ENCODE data around the gene PDAP1. TPM values are rescaled to one million over a fixed set of nuclear protein-coding genes. Genes with fewer than 3 reads are reported as not detected.

PDAP1 gene
- total and polyA plus RNA-seq, 2 of the 13 experiments (the other 11 are each of a cell fraction or from before 2014, with no cell fraction given) = 13.0 to 100 TPM

DNA sequence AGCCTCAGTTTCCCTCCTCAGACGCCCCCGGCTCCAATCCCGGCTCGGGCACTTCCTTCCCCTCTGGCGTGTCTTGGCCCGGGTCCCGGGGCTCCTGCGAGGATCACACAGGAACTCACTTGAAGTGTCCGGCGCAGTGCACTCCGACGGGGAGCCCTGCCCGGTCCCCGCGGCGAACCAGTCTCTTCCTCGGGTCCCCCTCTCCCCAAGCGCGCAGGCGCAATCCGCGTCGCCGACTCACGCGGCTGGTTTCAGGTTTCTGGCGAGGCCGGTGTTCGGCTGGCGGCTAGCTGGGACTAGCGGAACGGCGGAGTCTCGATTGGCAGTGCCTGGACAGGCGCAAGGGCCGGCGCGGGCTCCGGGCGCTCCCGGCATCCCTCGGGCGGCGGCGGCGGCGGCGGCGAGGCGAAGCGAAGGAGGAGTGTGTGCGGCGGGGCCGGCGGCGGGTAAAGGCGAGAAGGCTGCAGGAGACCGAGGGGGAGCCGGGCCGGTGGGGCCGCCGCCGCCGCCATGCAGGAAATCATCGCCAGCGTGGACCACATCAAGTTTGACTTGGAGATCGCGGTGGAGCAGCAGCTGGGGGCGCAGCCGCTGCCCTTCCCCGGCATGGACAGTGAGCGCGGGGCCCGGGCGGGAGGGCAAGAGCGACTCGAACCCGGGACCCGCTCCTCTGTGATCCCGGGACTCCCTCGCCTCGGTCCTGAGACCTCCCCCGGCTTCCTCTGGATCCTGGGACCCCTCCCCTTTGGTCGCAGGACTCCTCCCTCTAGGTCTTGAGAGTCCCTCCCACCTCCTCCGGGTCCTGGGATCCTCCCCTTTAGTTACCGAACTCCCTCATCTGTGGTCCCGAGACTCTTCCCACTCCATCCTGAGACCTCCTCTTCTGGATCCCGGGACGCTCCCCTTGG, 30.4 kb upstream of the PDAP1 start, which contains the start of the genes CPSF4 and PTCD1 (continued):
- peak; percentile 80 for TF ChIP-seq ZNF331 (CRISPR knock-in tag; IDR thresholded peaks at IDR 0.05)
- TF ChIP-seq DZIP1 (CRISPR knock-in tag; IDR thresholded peaks at IDR 0.05) = no peak
- peak; percentile 91 for TF ChIP-seq SAFB2 (CRISPR knock-in tag; IDR thresholded peaks at IDR 0.05; ENCODE audit: borderline replicate concordance, low read depth)
- no peak for TF ChIP-seq MTA3 (CRISPR knock-in tag; IDR thresholded peaks at IDR 0.05)
- TF ChIP-seq POLR2A (IDR thresholded peaks at IDR 0.05; ENCODE audit: insufficient read depth in 1 of 2, low read depth in 2 of 2, low read length in 2 of 2) = peak; percentile 52 to 91; a peak in 3 of 4 replicates
- TF ChIP-seq, protein P1, sequence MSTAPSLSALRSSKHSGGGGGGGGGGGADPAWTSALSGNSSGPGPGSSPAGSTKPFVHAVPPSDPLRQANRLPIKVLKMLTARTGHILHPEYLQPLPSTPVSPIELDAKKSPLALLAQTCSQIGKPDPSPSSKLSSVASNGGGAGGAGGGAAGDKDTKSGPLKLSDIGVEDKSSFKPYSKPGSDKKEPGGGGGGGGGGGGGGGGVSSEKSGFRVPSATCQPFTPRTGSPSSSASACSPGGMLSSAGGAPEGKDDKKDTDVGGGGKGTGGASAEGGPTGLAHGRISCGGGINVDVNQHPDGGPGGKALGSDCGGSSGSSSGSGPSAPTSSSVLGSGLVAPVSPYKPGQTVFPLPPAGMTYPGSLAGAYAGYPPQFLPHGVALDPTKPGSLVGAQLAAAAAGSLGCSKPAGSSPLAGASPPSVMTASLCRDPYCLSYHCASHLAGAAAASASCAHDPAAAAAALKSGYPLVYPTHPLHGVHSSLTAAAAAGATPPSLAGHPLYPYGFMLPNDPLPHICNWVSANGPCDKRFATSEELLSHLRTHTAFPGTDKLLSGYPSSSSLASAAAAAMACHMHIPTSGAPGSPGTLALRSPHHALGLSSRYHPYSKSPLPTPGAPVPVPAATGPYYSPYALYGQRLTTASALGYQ (CRISPR knock-in tag; IDR thresholded peaks at IDR 0.05) = peak; percentile 37; the same call in 1 of the 2 replicates
- TF ChIP-seq THAP9 (CRISPR knock-in tag; IDR thresholded peaks at IDR 0.05; ENCODE audit: borderline replicate concordance) = 0 out of 2 replicates have a peak, but pooled peaks have one; percentile 40
- no peak for TF ChIP-seq ZNF768 (CRISPR knock-in tag; IDR thresholded peaks at IDR 0.05)
- TF ChIP-seq, protein P2, sequence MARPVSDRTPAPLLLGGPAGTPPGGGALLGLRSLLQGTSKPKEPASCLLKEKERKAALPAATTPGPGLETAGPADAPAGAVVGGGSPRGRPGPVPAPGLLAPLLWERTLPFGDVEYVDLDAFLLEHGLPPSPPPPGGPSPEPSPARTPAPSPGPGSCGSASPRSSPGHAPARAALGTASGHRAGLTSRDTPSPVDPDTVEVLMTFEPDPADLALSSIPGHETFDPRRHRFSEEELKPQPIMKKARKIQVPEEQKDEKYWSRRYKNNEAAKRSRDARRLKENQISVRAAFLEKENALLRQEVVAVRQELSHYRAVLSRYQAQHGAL (CRISPR knock-in tag; IDR thresholded peaks at IDR 0.05; ENCODE audit: not compliant biosample characterization) = no peak
- no peak for TF ChIP-seq NFE2 (CRISPR knock-in tag; IDR thresholded peaks at IDR 0.05)
- TF ChIP-seq MYNN (CRISPR knock-in tag; IDR thresholded peaks at IDR 0.05; ENCODE audit: low read depth) = no peak
- TF ChIP-seq MED13 (CRISPR knock-in tag; IDR thresholded peaks at IDR 0.05) = 0 out of 2 replicates have a peak, but pooled peaks have one; percentile 38
- TF ChIP-seq XRCC5 (optimal IDR thresholded peaks at IDR 0.05; ENCODE audit: low read length) = peak; percentile 100
- TF ChIP-seq, protein P3, sequence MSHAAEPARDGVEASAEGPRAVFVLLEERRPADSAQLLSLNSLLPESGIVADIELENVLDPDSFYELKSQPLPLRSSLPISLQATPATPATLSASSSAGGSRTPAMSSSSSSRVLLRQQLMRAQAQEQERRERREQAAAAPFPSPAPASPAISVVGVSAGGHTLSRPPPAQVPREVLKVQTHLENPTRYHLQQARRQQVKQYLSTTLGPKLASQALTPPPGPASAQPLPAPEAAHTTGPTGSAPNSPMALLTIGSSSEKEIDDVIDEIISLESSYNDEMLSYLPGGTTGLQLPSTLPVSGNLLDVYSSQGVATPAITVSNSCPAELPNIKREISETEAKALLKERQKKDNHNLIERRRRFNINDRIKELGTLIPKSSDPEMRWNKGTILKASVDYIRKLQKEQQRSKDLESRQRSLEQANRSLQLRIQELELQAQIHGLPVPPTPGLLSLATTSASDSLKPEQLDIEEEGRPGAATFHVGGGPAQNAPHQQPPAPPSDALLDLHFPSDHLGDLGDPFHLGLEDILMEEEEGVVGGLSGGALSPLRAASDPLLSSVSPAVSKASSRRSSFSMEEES (CRISPR knock-in tag; IDR thresholded peaks at IDR 0.05) = peak; percentile 83
- no peak for TF ChIP-seq ZFP41 (CRISPR knock-in tag; IDR thresholded peaks at IDR 0.05; ENCODE audit: borderline replicate concordance)
